Measurements from ENCODE around the gene OR6K6. TPM values are rescaled to one million over a fixed set of nuclear protein-coding genes. Genes with fewer than 3 reads are reported as not detected.

Gene OR6K6, protein sequence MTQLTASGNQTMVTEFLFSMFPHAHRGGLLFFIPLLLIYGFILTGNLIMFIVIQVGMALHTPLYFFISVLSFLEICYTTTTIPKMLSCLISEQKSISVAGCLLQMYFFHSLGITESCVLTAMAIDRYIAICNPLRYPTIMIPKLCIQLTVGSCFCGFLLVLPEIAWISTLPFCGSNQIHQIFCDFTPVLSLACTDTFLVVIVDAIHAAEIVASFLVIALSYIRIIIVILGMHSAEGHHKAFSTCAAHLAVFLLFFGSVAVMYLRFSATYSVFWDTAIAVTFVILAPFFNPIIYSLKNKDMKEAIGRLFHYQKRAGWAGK
- total RNA-seq: not detected

DNA sequence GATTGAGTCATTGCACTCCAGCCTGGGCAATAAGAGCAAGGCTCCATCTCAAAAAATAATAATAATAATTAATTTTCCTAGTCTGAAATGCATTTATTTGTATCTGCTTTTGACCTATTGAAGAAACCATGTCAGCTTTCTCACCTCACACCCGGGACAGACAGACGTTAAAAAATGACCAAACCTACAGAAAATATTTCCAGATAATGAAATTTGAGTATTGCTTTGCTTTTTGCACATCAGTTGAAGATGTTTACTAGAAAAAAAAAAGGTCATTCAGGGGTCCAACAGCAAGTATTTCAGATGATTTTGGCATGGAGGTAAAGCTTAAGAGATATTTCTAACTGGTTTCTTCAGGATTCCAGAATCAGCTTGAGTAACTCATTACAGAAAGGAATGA lies at the start of gene OR6K6:
TSS of gene OR6K6 (plus strand) at position 301 of the 400 bp plus-strand sequence. CDS start 168 bp downstream, outside the sequence.
- ATAC-seq (replicated peaks): no peak
- no peaks in the 10 kb centered on the region for H3K4me1 Mint-ChIP-seq
- H3K4me3 Mint-ChIP-seq: no peak within 1 kb of the TSS
- no peaks in the 10 kb centered on the region for H3K9me3 Mint-ChIP-seq
- peaks cover 16% of the 10 kb centered on the region for H3K27me3 Mint-ChIP-seq
- H3K36me3 Mint-ChIP-seq (ENCODE audit: low read depth): no peaks in the 10 kb centered on the region
- H3K27ac Mint-ChIP-seq: no peak within 1 kb of the TSS

DNA sequence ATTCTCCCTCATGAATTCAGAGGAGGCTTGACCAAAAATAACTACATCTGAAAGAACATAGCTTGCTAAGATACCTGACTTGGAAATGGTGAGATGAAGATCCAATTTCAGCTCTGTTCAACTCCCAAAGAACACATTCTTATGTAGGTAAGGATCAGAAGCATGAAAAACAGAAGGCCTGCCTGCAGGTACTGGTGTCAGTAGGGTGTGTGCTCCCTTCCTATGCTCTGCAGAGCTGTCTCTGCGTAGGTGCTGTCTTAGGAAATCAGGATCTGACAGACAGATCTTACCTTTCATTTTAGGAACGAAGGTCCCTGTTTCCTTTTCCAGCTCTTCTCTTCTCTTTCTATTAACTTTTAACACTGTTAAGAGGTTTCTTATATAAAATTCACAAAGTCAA lies 48.4 kb upstream of the OR6K6 start:
- no peaks in the 10 kb centered on the region for H3K36me3 Mint-ChIP-seq (ENCODE audit: low read depth)
- peaks cover under 1% of the 10 kb centered on the region for H3K27me3 Mint-ChIP-seq
- no peaks in the 10 kb centered on the region for H3K4me1 Mint-ChIP-seq
- no peak overlapping the region for H3K4me3 Mint-ChIP-seq
- no peaks in the 10 kb centered on the region for H3K9me3 Mint-ChIP-seq
- no peak overlapping the region for H3K27ac Mint-ChIP-seq
- ATAC-seq (replicated peaks): no peak

DNA sequence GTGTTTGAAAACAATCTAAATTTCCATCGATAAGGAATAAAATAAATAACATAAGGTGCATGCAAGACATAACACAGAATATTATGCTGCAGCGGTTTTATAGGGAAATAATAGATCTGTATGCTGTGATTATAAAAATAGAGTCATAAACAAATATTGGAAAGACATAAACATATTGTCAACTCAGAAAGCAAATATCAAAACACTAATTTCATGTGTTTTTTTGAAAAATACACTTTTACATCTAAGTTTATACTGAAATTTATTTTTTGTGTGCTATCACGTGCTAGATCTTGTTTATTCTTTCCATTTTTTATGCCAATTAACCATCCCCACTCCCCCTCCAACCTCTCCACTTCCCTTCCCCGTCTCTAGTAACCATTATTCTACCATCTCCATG lies 43.4 kb upstream of the OR6K6 start:
- Mint-ChIP-seq H3K9me3 (no peaks in the 10 kb centered on the region), H3K27me3 (peaks cover 16% of the 10 kb centered on the region)
- ATAC-seq (replicated peaks): no peak

DNA sequence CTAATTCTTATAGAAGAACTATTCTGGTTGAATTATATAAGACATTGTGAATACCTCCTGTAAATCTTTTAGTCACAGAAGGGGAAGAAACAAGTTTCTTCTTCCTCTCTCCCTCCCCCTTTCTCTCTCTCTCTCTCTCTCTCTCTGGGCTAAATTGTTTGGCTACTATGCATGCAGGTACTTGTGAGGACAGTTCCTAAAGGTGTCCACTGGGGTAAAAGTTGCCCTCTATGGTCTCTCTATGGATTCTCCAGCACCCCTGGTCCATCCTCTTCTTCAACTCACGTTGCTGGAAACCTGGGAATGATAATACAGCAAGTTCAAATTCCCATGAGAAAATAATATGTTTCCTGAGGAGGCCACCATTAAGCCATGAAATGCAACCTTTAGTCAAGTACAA lies 39.8 kb upstream of the OR6K6 start:
- Mint-ChIP-seq H3K4me1 (no peaks in the 10 kb centered on the region), H3K4me3 (no peak overlapping the region)
- ATAC-seq (replicated peaks): no peak

More for the DNA sequence above, 43.4 kb upstream of the OR6K6 start:
- no peak overlapping the region for H3K4me3 Mint-ChIP-seq
- no peaks in the 10 kb centered on the region for H3K4me1 Mint-ChIP-seq
- H3K36me3 Mint-ChIP-seq (ENCODE audit: low read depth): no peaks in the 10 kb centered on the region
- H3K27ac Mint-ChIP-seq: no peak overlapping the region

DNA sequence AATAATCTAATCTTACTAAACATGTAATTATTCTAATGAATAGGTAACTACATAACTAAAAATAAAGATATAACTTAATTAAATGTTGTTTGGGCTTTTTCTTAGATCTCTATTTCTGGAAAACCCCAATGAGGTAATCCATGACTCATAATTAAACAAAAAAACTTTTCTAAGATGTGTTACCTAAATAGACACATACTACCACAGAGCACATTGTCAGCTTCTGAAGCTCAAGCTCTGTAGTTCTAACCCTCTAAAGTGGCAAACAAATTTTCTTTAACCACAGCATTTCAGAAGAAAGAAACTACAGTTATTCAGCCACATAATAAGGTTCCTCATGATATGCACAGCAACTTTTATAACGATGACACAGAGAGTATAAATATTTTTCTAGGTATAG lies 38.2 kb upstream of the OR6K6 start:
- Mint-ChIP-seq H3K27ac (no peak overlapping the region), H3K4me3 (no peak overlapping the region), H3K36me3 (ENCODE audit: low read depth) (no peaks in the 10 kb centered on the region), H3K9me3 (no peaks in the 10 kb centered on the region), H3K4me1 (no peaks in the 10 kb centered on the region), H3K27me3 (peaks cover 40% of the 10 kb centered on the region)
- ATAC-seq (replicated peaks): peak; percentile 85

More for the DNA sequence above, 39.8 kb upstream of the OR6K6 start:
- H3K9me3 Mint-ChIP-seq: no peaks in the 10 kb centered on the region
- peaks cover 32% of the 10 kb centered on the region for H3K27me3 Mint-ChIP-seq
- no peak overlapping the region for H3K27ac Mint-ChIP-seq
- no peaks in the 10 kb centered on the region for H3K36me3 Mint-ChIP-seq (ENCODE audit: low read depth)

DNA sequence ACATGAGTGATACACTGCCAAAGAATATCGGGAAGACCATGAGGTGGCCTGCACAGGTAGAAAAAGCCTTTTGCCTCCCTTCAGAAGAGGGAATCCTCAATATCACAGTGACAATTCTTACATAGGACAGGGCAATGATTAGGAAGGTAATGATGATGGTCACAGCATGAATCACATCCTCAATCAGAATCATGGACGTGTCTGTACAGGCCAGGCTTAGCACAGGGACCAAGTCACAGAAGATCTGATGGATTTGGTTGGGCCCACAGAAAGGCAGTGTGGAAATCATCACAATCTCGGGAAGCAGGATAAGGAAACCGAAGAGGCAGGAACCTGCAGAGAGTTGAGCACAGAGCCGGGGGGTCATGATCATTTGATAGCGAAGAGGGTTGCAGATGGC lies 37.2 kb upstream of the OR6K6 start:
- H3K4me3 Mint-ChIP-seq: no peak overlapping the region
- ATAC-seq (replicated peaks): no peak
- H3K27me3 Mint-ChIP-seq: peaks cover 35% of the 10 kb centered on the region
- no peaks in the 10 kb centered on the region for H3K4me1 Mint-ChIP-seq
- H3K9me3 Mint-ChIP-seq: no peaks in the 10 kb centered on the region
- no peaks in the 10 kb centered on the region for H3K36me3 Mint-ChIP-seq (ENCODE audit: low read depth)
- H3K27ac Mint-ChIP-seq: no peak overlapping the region

DNA sequence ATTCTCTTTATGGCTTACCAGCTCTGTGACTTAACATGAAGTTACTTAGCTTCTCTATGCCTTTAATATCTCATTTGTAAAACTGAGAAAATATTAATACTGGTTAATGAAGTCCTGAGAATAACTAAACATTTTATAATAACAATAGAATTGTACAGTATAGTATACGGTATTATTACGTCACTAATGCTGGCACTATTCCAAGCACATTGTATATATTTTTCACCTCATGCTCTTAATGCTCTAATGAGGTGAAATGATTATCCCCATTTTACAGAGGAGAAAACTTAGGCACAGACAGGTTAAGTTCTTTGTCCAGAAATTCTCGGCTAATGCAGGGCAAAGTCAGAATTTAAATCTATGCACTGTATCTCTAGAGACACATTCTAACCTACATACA lies 34.9 kb upstream of the OR6K6 start:
- H3K27ac Mint-ChIP-seq: no peak overlapping the region
- H3K9me3 Mint-ChIP-seq: no peaks in the 10 kb centered on the region
- no peak overlapping the region for H3K4me3 Mint-ChIP-seq
- H3K4me1 Mint-ChIP-seq: no peaks in the 10 kb centered on the region
- H3K27me3 Mint-ChIP-seq: peaks cover 46% of the 10 kb centered on the region
- no peak for ATAC-seq (replicated peaks)
- H3K36me3 Mint-ChIP-seq (ENCODE audit: low read depth): no peaks in the 10 kb centered on the region

DNA sequence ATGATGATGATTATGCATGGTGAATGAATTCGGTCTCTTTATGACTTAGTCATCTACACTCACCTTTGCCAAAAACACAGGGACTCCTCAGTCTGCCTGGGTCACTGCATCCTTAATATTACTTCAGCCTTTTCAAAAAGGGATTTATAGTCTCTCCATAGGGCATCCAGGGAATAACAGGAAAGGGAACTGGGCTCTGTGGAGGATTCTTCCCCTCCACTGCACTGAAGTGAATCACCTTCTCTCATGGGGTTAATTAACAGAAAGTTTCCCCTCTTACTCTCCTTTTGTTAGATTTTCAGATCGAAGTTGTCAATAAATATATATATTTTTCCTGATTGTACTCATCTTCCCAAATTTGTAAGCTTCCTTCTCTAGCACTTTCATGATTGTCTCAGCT lies 33.9 kb upstream of the OR6K6 start, which contains the start of gene OR6K3:
TSS of gene OR6K3 (minus strand) at position 101 of the 400 bp plus-strand sequence. CDS start 2,605 bp downstream, outside the sequence.
- Mint-ChIP-seq H3K36me3 (ENCODE audit: low read depth) (no peaks in the 10 kb centered on the region), H3K27ac (no peak within 1 kb of the TSS), H3K9me3 (no peaks in the 10 kb centered on the region), H3K4me1 (no peaks in the 10 kb centered on the region), H3K27me3 (peaks cover 41% of the 10 kb centered on the region), H3K4me3 (no peak within 1 kb of the TSS)
- ATAC-seq (replicated peaks): no peak

DNA sequence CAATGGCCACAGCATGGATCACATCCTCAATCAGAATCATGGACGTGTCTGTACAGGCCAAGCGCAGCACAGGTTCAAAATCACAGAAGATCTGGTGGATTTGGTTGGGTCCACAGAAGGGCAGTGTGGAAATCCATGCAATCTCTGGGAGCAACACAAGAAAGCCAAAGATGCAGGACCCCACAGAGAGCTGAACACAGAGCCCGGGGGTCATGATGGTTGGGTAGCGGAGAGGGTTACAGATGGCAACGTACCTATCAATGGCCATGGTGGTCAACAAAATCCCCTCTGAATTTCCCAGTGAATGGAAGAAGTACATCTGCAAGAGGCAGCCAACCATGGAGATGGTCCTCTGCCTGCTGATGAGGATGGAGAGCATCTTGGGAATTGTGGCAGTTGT lies 30.1 kb upstream of the OR6K6 start:
- ATAC-seq (replicated peaks): no peak

DNA sequence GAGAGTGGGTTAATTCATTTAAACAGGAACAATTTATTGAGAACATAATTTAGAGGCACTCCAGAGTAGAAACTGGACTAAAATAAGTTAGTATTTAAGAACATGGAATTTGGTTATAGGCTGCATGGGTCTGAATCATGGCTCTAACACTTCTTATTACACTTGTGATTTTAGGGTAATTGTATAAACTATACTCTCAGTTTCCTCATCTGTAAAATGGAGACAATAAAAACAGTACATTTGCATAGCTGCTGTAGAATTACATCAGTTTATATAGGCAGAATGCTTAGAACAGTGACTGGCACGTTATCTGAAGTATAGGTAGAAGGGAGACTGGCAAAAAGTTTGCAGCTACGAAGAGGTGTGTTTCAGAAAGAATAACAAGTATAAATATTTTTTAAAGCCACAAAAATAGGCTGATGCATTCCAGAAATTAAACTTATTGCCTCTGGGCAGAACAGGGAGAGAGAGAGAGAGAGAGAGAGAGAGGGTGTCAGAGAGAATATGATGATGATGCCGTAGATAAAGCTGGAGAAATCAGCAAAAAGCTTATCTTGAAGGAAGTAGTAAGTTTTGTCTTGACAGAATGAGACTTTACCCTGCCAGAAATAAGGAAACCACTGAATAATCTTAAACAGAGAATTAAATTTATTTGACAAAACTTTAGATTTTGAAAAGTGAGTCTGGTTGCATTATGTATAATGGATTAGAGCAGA lies 25.9 kb upstream of the OR6K6 start:
- no peaks in the 10 kb centered on the region for H3K4me1 Mint-ChIP-seq
- peaks cover 9% of the 10 kb centered on the region for H3K27me3 Mint-ChIP-seq
- H3K4me3 Mint-ChIP-seq: no peak overlapping the region
- no peak for ATAC-seq (replicated peaks)
- H3K9me3 Mint-ChIP-seq: no peaks in the 10 kb centered on the region
- H3K27ac Mint-ChIP-seq: no peak overlapping the region
- H3K36me3 Mint-ChIP-seq (ENCODE audit: low read depth): no peaks in the 10 kb centered on the region

More for the DNA sequence above, 30.1 kb upstream of the OR6K6 start:
- no peaks in the 10 kb centered on the region for H3K4me1 Mint-ChIP-seq
- peaks cover 25% of the 10 kb centered on the region for H3K27me3 Mint-ChIP-seq
- no peaks in the 10 kb centered on the region for H3K36me3 Mint-ChIP-seq (ENCODE audit: low read depth)
- H3K27ac Mint-ChIP-seq: no peak overlapping the region
- H3K9me3 Mint-ChIP-seq: no peaks in the 10 kb centered on the region
- no peak overlapping the region for H3K4me3 Mint-ChIP-seq

DNA sequence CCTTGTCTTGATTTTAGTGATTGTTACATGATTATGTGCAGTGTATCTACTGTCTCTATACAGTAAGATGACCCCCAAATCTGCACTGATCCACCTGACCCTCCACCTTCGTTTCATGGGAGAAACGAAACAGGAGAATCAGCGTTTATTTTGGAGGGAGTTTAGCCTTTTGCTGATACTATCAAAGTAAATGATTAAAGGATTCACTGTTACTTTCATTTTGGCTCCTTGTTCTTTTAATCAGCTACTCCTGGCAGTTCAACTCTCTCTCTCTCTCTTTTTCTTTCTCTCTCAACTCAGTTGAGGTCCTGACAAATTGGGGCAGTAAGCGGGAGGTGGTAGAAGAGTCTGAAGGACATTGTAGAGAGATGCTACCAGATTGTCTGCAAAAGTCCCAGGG lies 24.1 kb upstream of the OR6K6 start:
- Mint-ChIP-seq H3K4me3 (no peak overlapping the region), H3K27ac (no peak overlapping the region), H3K27me3 (no peaks in the 10 kb centered on the region), H3K36me3 (ENCODE audit: low read depth) (no peaks in the 10 kb centered on the region), H3K9me3 (no peaks in the 10 kb centered on the region), H3K4me1 (no peaks in the 10 kb centered on the region)
- no peak for ATAC-seq (replicated peaks)

DNA sequence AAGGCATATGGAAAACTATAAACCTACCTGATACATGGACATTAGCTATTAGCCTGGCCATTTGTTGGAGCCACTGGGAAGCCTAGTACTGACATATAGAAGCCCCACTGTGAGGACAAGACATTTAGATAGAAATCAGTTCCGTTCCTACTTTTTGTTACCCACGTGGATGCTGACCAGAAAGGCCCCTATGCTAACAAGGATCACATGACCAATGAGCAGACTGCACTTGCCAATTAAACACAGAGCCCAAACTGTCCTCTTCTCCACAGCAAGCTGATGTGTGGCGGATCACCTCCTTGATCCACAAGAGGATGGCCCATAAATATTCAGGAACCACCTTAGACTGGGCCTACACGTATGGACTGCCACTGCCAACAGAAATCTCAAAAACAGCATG lies 22.8 kb upstream of the OR6K6 start:
- no peak for ATAC-seq (replicated peaks)
- Mint-ChIP-seq H3K4me3 (no peak overlapping the region), H3K27me3 (no peaks in the 10 kb centered on the region), H3K36me3 (ENCODE audit: low read depth) (no peaks in the 10 kb centered on the region), H3K9me3 (no peaks in the 10 kb centered on the region), H3K4me1 (no peaks in the 10 kb centered on the region), H3K27ac (no peak overlapping the region)

DNA sequence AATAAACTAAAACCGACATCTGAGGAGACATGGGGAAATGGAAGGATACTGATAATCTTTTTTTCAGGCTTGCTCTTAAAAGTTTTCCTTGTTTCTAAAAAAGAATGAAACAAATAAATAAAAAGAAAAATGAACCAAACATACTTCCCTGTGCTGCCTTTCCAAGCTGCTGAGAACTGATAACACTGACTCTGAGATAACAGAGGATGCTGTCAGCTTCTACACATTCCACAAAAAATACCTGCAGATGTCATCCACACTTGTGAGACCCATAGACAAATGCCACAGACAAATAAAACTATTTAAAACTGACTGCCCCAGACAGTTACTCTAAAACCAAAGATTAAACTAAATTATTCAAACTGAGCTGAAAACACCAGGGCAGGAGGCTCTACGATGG lies 22.0 kb upstream of the OR6K6 start:
- no peak overlapping the region for H3K27ac Mint-ChIP-seq
- no peak for ATAC-seq (replicated peaks)
- H3K27me3 Mint-ChIP-seq: peaks cover 3% of the 10 kb centered on the region
- no peak overlapping the region for H3K4me3 Mint-ChIP-seq
- H3K4me1 Mint-ChIP-seq: no peaks in the 10 kb centered on the region
- no peaks in the 10 kb centered on the region for H3K36me3 Mint-ChIP-seq (ENCODE audit: low read depth)
- H3K9me3 Mint-ChIP-seq: no peaks in the 10 kb centered on the region

DNA sequence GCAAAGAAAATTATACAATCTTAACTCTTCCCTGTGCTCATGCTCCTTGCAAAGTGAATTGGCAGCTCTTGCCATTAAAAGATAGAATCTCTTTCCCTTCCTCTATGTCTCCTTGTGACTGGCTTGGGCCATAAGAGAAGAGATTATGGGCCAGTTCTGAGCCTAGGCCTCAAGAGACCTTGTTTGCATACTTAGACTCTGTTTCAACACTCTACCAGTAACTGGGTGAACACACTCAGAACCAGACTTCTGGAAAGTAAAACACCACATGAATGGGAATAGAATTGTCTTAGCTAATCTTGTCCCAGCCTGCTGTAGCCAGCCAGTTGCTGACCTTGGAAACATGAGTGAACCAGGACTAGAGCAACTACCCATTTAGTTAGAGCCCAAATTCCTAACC lies 18.7 kb upstream of the OR6K6 start:
- H3K27ac Mint-ChIP-seq: no peak overlapping the region
- H3K9me3 Mint-ChIP-seq: peaks cover 6% of the 10 kb centered on the region
- H3K36me3 Mint-ChIP-seq (ENCODE audit: low read depth): no peaks in the 10 kb centered on the region
- peaks cover 18% of the 10 kb centered on the region for H3K27me3 Mint-ChIP-seq
- ATAC-seq (replicated peaks): no peak
- no peaks in the 10 kb centered on the region for H3K4me1 Mint-ChIP-seq
- H3K4me3 Mint-ChIP-seq: no peak overlapping the region

DNA sequence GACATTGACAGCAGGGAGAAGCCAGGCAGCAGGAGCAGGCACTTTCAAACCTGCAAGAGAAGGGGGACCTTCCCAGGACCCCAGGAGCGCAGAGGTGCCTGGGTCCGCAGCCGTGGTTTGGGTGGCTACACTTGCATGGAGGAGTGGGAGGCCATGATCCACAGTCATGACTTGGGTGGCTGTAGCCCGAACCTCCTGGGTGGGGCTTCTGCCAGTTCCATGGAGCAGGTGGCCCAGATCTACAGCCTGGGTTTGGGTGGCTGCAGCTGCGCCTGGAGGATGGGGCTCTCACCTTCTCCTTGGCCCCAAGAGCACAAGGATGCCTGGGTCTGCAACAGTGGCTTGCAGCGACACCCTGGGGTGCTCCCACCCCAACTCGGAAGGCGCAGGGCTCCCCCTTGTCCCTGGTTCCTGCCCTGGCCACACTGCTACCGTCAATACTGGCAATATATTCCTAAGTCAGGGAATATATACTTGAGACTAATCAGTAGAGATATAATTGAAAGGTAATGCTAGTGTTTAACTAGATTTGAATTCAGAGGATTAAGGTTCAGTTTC lies 2.3 kb upstream of the OR6K6 start:
- no peaks in the 10 kb centered on the region for H3K36me3 Mint-ChIP-seq (ENCODE audit: low read depth)
- H3K27ac Mint-ChIP-seq: no peak overlapping the region
- no peak for ATAC-seq (replicated peaks)
- H3K9me3 Mint-ChIP-seq: no peaks in the 10 kb centered on the region
- no peaks in the 10 kb centered on the region for H3K4me1 Mint-ChIP-seq
- H3K4me3 Mint-ChIP-seq: no peak overlapping the region
- H3K27me3 Mint-ChIP-seq: peaks cover 12% of the 10 kb centered on the region

Data from activated T-helper 17 cell treated with anti-CD3 and anti-CD28 coated beads, Interleukin-2, amount 50 U/mL, for 72 hours (primary cell).